SU-DHL-6 (cell line): ENCODE results near the gene PDZD2.

Source experiments
- EZH2phosphoT487 ChIP-seq: fragments of 200-600 bp; sonication (generic), shearing (Covaris generic); conservative IDR thresholded peaks from 2 replicates; pipeline ENCODE4 v1.6.1; 2018; ENCODE audit warnings: mild to moderate bottlenecking, antibody characterized with exemption, low read length, moderate library complexity, mixed read lengths
- TF ChIP-seq, protein P1 (sequence below): fragments of 200-600 bp; sonication (generic); IDR thresholded peaks from one replicate; pipeline ENCODE4 v1.5.1; 2017; ENCODE audit warnings: antibody characterized with exemption, mild to moderate bottlenecking, low read length, moderate library complexity; ENCODE audit not compliant: insufficient read depth, poor library complexity, severe bottlenecking

DNA sequence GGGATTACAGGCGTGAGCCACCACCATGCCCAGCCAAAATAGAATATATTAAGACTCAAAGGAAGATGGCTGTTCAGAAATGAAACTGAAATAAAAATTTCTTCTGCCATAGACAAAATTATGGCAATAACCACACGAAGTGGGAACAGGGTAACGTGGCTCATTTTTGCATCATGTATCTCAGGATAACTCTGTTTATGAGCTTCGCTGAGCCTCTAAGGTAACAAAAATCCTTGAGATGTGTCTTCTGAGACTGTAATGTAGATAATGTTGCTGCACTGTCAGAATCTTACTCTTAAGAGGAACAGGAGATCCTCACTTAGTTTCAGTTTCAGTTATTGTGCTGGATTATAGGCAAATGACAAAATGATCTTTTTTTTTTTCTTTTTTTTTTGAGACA is 381.3 kb downstream of the PDZD2 start:
- TF ChIP-seq, protein P1, sequence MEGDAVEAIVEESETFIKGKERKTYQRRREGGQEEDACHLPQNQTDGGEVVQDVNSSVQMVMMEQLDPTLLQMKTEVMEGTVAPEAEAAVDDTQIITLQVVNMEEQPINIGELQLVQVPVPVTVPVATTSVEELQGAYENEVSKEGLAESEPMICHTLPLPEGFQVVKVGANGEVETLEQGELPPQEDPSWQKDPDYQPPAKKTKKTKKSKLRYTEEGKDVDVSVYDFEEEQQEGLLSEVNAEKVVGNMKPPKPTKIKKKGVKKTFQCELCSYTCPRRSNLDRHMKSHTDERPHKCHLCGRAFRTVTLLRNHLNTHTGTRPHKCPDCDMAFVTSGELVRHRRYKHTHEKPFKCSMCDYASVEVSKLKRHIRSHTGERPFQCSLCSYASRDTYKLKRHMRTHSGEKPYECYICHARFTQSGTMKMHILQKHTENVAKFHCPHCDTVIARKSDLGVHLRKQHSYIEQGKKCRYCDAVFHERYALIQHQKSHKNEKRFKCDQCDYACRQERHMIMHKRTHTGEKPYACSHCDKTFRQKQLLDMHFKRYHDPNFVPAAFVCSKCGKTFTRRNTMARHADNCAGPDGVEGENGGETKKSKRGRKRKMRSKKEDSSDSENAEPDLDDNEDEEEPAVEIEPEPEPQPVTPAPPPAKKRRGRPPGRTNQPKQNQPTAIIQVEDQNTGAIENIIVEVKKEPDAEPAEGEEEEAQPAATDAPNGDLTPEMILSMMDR = no peak
- no peak for TF ChIP-seq EZH2phosphoT487
